ENCODE data around the gene RPS19.

Gene RPS19

DNA sequence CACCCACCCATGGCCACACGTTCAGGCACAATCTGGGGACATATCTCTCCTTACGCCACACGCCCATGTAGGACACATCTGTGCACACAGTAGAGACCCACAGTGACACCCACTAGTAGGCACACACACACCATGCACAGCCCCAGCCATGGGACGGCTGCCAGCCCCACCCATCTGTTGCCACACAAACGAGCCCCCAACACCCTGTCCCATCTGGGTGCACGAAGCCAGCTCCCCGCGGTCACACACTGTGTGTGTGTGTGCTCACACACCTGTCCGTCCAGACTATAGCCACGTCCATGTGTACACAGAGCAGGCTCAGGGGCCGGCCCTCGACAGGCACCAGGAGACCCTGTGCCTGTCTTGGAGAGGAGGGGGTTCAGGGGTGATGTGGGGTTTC lies 57.6 kb downstream of the RPS19 start:
- DNase-seq = peak; percentile 28

DNA sequence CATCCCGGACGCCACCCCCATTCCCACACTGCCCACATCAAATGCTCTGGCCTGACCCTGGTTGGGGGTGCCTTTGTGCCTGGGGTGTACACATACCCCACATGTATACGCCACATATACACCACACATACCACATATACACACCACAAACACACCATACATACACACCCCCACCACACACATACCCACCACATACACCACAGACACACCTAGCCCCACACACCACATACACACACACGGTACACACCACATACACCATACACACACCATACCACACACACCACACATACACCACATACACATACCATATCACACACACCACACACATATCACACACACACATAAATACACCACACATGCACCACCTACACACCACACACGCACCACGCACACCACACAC lies 58.0 kb downstream of the RPS19 start:
- no peak for DNase-seq

DNA sequence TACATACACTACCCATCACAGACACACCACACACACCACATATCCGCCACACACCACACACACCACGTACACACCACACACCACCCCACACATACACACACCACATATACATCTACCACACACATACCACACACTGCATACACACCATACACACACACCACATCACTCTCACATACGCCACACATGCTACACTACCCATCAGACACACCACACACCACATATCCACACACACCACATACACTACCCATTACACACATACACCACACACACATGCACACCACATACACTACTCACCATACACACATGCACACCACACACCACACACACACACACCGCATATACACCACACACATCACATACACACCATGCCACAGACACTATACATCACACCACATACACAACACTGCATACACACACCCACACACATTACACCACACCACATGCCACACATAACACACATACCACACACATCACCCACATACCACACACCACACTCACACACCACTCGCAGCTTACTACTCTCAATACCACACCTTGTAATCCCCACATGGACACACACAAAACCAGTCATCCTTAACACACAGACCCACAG lies 58.7 kb downstream of the RPS19 start:
- DNase-seq = no peak

DNA sequence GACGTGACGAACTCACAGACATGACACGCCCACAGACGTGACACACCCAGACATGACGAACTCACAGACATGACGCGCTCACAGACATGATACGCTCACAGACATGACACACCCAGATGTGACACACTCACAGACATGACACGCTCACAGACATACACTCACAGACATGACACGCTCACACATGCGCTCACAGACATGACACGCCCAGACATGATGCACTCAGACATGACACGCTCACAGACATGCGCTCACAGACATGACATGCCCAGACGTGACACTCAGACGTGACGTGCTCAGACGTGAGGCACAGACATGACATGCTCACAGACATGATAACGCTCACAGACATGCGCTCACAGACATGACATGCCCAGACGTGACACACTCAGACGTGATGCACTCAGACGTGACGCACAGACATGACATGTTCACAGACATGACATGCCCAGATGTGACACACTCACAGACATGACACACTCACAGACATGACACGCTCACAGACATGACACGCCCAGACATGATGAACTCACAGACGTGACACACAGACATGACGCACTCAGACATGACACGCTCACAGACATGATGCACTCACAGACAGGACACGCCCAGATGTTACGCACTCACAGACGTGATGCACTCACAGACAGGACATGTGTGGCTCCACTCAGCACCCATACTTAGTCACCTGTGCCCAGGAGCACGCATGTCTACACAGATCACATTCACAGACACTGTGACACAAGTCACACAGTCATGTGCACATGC lies 60.1 kb downstream of the RPS19 start:
- no peak for DNase-seq

DNA sequence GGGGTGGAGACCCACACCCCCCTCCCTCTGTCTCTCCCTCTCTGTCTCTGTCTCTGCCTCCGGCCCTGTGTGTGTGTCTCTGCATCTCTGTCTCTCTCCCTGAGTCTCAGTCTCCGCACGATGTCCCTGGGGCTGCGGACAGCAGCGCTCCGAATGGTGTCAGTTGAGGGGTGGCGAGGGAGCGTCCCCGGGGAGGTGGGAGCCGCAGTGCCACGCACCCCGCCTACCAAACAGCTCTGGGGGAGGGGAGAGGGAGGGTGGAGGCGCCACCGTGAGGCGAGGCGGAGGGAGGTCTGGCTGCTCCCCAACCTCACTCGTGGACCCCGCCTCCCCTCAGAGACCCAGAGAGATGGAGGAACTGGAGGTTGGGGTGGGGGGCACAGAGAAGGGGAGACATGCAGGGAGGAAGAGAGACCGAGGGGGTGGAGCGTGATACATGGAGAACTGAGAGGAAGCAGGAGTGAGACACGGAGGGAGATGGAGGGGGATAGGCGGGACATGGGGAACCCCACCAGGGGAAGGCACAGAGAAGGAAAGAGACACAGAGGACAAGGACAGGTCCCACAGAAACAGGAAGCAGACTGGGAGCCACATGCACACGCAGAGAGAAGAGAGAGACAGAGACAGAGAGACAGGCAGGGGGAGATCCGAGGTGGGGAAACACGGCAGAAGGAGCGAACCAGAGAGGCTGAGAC lies 61.0 kb downstream of the RPS19 start:
- DNase-seq = no peak

DNA sequence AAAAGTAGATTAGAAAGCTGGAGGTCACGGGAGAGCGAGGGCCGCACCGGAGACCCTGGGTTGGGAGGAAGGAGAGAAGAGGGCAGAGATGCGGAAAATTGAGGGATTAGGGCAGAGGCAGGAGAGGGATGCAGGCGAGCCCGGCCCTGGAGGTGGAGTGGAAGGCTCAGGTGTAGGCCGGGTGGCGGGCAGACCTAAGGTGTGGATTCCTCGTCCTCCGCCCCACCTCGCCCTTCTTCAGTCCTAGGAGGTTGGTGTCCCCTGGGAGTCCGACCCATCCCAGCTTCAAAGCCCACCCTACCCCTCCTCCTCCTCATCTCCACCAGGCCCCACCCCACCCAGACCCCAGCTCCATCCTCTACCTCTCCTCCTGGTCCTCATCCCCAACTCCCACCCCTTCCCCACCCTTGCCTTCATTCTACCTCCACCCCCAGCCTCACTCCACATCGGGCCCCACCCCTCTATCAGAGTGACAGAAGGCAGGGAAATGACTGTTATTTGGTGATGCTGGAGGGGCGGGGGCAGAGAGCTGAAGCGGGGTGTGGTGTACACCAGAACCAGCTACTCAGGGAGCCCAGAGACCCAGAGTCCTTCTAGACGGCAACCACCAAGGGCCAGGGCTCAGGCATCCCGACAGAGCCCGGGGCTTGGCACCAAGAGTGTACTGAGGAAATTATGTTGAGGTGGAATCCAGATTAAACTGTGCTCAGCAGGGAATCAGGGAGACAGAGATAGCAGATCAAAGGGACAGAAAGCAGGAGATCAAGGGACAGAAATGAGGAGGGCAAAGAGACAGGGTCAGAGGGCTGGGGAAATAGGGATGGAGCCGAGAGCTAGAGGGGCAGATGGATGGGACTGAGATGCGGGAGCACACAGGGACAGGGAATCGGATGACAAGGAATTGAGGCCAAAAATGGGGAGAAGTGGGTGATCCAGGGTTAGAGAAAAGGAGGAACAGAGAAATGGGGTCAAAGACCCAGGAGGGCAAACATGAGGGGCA lies 61.8 kb downstream of the RPS19 start:
- DNase-seq = no peak

Data from retina (tissue), 1 donor.